Astrocyte (in vitro differentiated cells and primary cell): ENCODE data around the gene APOBEC2. TPM values are rescaled to one million over a fixed set of nuclear protein-coding genes. Genes with fewer than 3 reads are reported as not detected.
"Not testable (repeated sequence)": the region's sequence is repeated elsewhere in the genome, so short reads cannot be mapped to it uniquely, and the experiment has no call there.

Source experiments
- DNase-seq: peaks from one replicate; pipeline ENCODE4 v3.0.0-alpha.2; 2010; ENCODE audit warnings: low read depth
- FAIRE-seq: peaks from 2 replicates; lab custom pipeline; 2011; peaks lifted over from hg19 to GRCh38; lab: Jason Lieb, UNC
- H2AFZ ChIP-seq: 2 replicates; pipeline ENCODE4 v1.6.0; 2012; ENCODE audit warnings: low read depth, low read length, inconsistent platforms
- H3K27ac ChIP-seq: 2 replicates; pipeline ENCODE4 v1.5.1; 2011; ENCODE audit warnings: low read depth, low read length, inconsistent platforms
- H3K27me3 ChIP-seq: 2 replicates; pipeline ENCODE4 v1.6.0; 2011; ENCODE audit warnings: low read length, inconsistent platforms; ENCODE audit not compliant: insufficient read depth
- H3K36me3 ChIP-seq: 2 replicates; pipeline ENCODE4 v1.5.1; 2011; ENCODE audit warnings: low read length, inconsistent platforms; ENCODE audit not compliant: insufficient read depth
- H3K4me1 ChIP-seq: 2 replicates; pipeline ENCODE4 v1.5.1; 2011; ENCODE audit warnings: low read length, inconsistent platforms; ENCODE audit not compliant: insufficient read depth
- H3K4me2 ChIP-seq: 2 replicates; pipeline ENCODE4 v1.6.0; 2012; ENCODE audit warnings: low read length, inconsistent platforms
- H3K4me3 ChIP-seq: 2 replicates; pipeline ENCODE4 v1.5.1; 2011; ENCODE audit warnings: low read depth, mild to moderate bottlenecking, low read length, inconsistent platforms; ENCODE audit not compliant: insufficient read depth
- H3K79me2 ChIP-seq: 2 replicates; pipeline ENCODE4 v1.6.0; 2012; ENCODE audit warnings: mild to moderate bottlenecking, low read length, inconsistent platforms; ENCODE audit not compliant: insufficient read depth
- H3K9ac ChIP-seq: 2 replicates; pipeline ENCODE4 v1.6.0; 2012; ENCODE audit warnings: mild to moderate bottlenecking, low read length, inconsistent platforms
- H3K9me3 ChIP-seq: 2 replicates; pipeline ENCODE4 v1.5.1; 2012; ENCODE audit warnings: low read depth, mild to moderate bottlenecking, low read length, inconsistent platforms; ENCODE audit not compliant: insufficient read depth
- H4K20me1 ChIP-seq: 2 replicates; pipeline ENCODE4 v1.6.0; 2012; ENCODE audit warnings: low read length, inconsistent platforms; ENCODE audit not compliant: insufficient read depth
- H3K27ac Mint-ChIP-seq: one replicate; pipeline ENCODE4 v1.8.0; 2021; ENCODE audit warnings: mild to moderate bottlenecking, mixed read lengths; ENCODE audit not compliant: unreplicated experiment
- H3K27me3 Mint-ChIP-seq: one replicate; pipeline ENCODE4 v1.8.0; 2021; ENCODE audit warnings: low read depth, mixed read lengths; ENCODE audit not compliant: unreplicated experiment
- H3K36me3 Mint-ChIP-seq: one replicate; pipeline ENCODE4 v1.8.0; 2021; ENCODE audit warnings: low read depth, mixed read lengths; ENCODE audit not compliant: unreplicated experiment
- H3K4me1 Mint-ChIP-seq: one replicate; pipeline ENCODE4 v1.8.0; 2021; ENCODE audit warnings: low read depth, mixed read lengths; ENCODE audit not compliant: unreplicated experiment
- H3K4me3 Mint-ChIP-seq: one replicate; pipeline ENCODE4 v1.8.0; 2021; ENCODE audit warnings: mild to moderate bottlenecking, moderate library complexity, mixed read lengths; ENCODE audit not compliant: unreplicated experiment
- H3K9me3 Mint-ChIP-seq: one replicate; pipeline ENCODE4 v1.8.0; 2021; ENCODE audit warnings: mild to moderate bottlenecking, mixed read lengths; ENCODE audit not compliant: unreplicated experiment
- EZH2 ChIP-seq: IDR thresholded peaks from 2 replicates; pipeline ENCODE4 v1.6.1; 2012; ENCODE audit warnings: mild to moderate bottlenecking, low read length, inconsistent platforms; ENCODE audit not compliant: insufficient read depth
- total RNA-seq: library from RNA; stranded (reverse); gene quantifications from 2 replicates; pipeline ENCODE4 v1.2.1, GENCODE V29; 2021
- TF ChIP-seq, protein P1 (sequence below): IDR thresholded peaks from 2 replicates; pipeline ENCODE4 v1.5.1; 2011; ENCODE audit warnings: low read depth, mild to moderate bottlenecking, inconsistent platforms, low read length, moderate library complexity; ENCODE audit not compliant: insufficient read depth

APOBEC2 gene
- total RNA-seq, 1 donor from 2014 or later: not detected

DNA sequence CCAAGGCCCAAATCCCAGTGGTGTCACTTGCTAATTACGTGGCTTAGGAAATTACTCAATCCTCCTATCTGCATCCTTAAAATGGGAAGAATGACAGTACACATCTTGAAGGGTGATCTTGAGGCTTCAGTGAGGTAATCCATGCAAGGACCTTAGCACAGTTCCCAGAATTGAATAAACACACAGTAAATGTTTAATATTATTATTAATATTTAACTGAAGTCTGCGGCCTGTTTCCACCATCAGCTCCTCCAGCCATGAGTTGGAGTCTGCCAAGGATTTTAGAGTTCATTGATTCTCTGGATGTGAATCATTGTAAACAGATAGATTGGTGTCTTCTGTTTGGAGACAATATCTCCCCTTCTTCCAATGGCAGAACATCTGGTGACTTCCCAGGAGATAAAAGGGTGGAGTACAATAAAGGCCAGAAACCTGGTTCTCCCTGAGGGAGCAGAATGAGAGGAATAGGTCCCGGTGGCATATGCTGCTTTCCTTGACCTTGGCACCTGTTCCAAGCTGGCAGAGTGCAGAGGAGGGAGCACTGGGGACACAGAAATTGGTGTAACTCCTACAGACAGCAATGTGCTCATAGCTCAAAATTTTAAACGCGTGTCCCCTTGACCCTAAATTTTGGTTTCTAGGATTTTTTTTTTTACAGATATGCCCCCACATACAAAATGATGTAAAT is 39.4 kb upstream of the APOBEC2 start:
- DNase-seq: no peak
- Histone ChIP-seq H3K9ac (no peak overlapping the region), H3K9me3 (no peaks in the 10 kb centered on the region), H3K4me2 (no peak overlapping the region), H3K27me3 (no peaks in the 10 kb centered on the region), H3K4me3 (no peak overlapping the region), H2AFZ (no peak overlapping the region), H4K20me1 (no peaks in the 10 kb centered on the region), H3K36me3 (no peaks in the 10 kb centered on the region), H3K79me2 (no peaks in the 10 kb centered on the region), H3K27ac (no peak overlapping the region), H3K4me1 (no peaks in the 10 kb centered on the region)
- Mint-ChIP-seq H3K4me1 (no peaks in the 10 kb centered on the region), H3K4me3 (no peak overlapping the region), H3K9me3 (peaks cover 7% of the 10 kb centered on the region), H3K36me3 (no peaks in the 10 kb centered on the region), H3K27me3 (peaks cover 8% of the 10 kb centered on the region), H3K27ac (no peak overlapping the region)
- no peak for FAIRE-seq
- TF ChIP-seq, protein P1, sequence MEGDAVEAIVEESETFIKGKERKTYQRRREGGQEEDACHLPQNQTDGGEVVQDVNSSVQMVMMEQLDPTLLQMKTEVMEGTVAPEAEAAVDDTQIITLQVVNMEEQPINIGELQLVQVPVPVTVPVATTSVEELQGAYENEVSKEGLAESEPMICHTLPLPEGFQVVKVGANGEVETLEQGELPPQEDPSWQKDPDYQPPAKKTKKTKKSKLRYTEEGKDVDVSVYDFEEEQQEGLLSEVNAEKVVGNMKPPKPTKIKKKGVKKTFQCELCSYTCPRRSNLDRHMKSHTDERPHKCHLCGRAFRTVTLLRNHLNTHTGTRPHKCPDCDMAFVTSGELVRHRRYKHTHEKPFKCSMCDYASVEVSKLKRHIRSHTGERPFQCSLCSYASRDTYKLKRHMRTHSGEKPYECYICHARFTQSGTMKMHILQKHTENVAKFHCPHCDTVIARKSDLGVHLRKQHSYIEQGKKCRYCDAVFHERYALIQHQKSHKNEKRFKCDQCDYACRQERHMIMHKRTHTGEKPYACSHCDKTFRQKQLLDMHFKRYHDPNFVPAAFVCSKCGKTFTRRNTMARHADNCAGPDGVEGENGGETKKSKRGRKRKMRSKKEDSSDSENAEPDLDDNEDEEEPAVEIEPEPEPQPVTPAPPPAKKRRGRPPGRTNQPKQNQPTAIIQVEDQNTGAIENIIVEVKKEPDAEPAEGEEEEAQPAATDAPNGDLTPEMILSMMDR: no peak
- TF ChIP-seq EZH2: no peak

DNA sequence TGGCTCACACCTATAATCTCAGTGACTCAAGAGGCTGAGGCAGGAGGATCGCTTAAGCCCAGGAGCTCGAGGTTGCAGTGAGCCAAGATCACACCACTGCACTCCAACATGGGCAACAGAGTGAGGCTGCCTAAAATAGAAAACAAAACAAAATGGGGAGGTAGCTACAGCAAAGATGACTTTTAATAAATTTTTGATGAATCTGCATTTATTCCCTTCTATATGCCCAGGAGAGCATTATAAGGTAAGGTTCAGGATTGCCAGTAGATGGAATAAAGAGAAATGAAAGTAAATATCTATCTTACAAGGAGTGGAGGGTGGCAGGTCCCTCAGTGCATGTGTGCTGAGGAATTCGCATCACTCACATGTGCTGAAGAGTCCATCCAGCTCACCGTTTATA is 38.2 kb upstream of the APOBEC2 start:
- H3K36me3 ChIP-seq: no peaks in the 10 kb centered on the region
- H3K27me3 ChIP-seq: no peaks in the 10 kb centered on the region
- H3K9me3 Mint-ChIP-seq: peaks cover 7% of the 10 kb centered on the region
- no peak overlapping the region for H3K4me3 Mint-ChIP-seq
- no peaks in the 10 kb centered on the region for H4K20me1 ChIP-seq
- H3K4me3 ChIP-seq: no peak overlapping the region
- peaks cover 8% of the 10 kb centered on the region for H3K27me3 Mint-ChIP-seq
- H3K27ac ChIP-seq: no peak overlapping the region
- H3K4me1 Mint-ChIP-seq: no peaks in the 10 kb centered on the region
- no peaks in the 10 kb centered on the region for H3K9me3 ChIP-seq
- no peaks in the 10 kb centered on the region for H3K79me2 ChIP-seq
- H2AFZ ChIP-seq: no peak overlapping the region
- H3K36me3 Mint-ChIP-seq: no peaks in the 10 kb centered on the region
- no peak overlapping the region for H3K27ac Mint-ChIP-seq
- H3K9ac ChIP-seq: no peak overlapping the region
- no peaks in the 10 kb centered on the region for H3K4me1 ChIP-seq
- FAIRE-seq (no peak), DNase-seq (no peak)
- TF ChIP-seq, protein P1: no peak
- TF ChIP-seq EZH2: no peak
- no peak overlapping the region for H3K4me2 ChIP-seq

DNA sequence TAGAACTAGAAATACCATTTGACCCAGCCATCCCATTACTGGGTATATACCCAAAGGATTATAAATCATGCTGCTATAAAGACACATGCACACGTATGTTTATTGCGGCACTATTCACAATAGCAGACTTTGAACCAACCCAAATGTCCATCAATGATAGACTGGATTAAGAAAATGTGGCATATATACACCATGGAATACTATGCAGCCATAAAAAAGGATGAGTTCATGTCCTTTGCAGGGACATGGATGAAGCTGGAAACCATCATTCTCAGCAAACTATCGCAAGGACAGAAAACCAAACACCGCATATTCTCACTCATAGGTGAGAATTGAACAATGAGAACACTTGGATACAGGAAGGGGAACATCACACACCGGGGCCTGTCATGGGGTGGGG is 37.1 kb upstream of the APOBEC2 start:
- H3K27ac ChIP-seq, H3K36me3 Mint-ChIP-seq, H3K27me3 ChIP-seq, DNase-seq, H3K79me2 ChIP-seq, H3K4me3 ChIP-seq, H4K20me1 ChIP-seq, H3K27ac Mint-ChIP-seq, H3K4me1 Mint-ChIP-seq, FAIRE-seq, H3K4me1 ChIP-seq, H2AFZ ChIP-seq, H3K9me3 ChIP-seq, H3K4me2 ChIP-seq, H3K9ac ChIP-seq, H3K4me3 Mint-ChIP-seq, H3K9me3 Mint-ChIP-seq, H3K36me3 ChIP-seq, H3K27me3 Mint-ChIP-seq: not testable (repeated sequence)
